ENCODE results near the gene MIB2.
A peak's percentile ranks its signal among the peaks of the same experiment; 100 is the strongest.
"Not testable (repeated sequence)": the region's sequence is repeated elsewhere in the genome, so short reads cannot be mapped to it uniquely, and the experiment has no call there.

Gene MIB2

GRCh38 chr1:1593834-1594601 is 21.3 kb upstream of the MIB2 start:
- H3K36me3 ChIP-seq (ENCODE audit: insufficient read depth, low read length), result no peaks in the 10 kb centered on the region
- H3K4me1 ChIP-seq (ENCODE audit: insufficient read depth, low read length), result peaks cover 12% of the 10 kb centered on the region
- H3K9me3 ChIP-seq (ENCODE audit: control insufficient read depth, insufficient read depth, low read length), result no peaks in the 10 kb centered on the region
- no peak overlapping the region for H3K9ac ChIP-seq (ENCODE audit: low read depth, low read length)

- Histone ChIP-seq H3K4me1 (ENCODE audit: insufficient read depth, low read length) (peaks cover 12% of the 10 kb centered on the region), H3K36me3 (ENCODE audit: insufficient read depth, low read length) (no peaks in the 10 kb centered on the region), H3K9ac (ENCODE audit: low read depth, low read length) (no peak overlapping the region), H3K9me3 (ENCODE audit: control insufficient read depth, insufficient read depth, low read length) (no peaks in the 10 kb centered on the region)
Observed at GRCh38 chr1:1594602-1595260, 20.6 kb upstream of the MIB2 start.

GRCh38 chr1:1595341-1595740 is 20.0 kb upstream of the MIB2 start:
- not testable (repeated sequence) for H3K36me3 ChIP-seq (ENCODE audit: insufficient read depth, low read length); H3K9ac ChIP-seq (ENCODE audit: low read depth, low read length); H3K9me3 ChIP-seq (ENCODE audit: control insufficient read depth, insufficient read depth, low read length)
- H3K4me1 ChIP-seq (ENCODE audit: insufficient read depth, low read length), result peaks cover 12% of the 10 kb centered on the region

- Histone ChIP-seq H3K36me3 (ENCODE audit: insufficient read depth, low read length) (no peaks in the 10 kb centered on the region), H3K9me3 (ENCODE audit: control insufficient read depth, insufficient read depth, low read length) (no peaks in the 10 kb centered on the region), H3K9ac (ENCODE audit: low read depth, low read length) (no peak overlapping the region; the same call in 1 of the 2 replicates), H3K4me1 (ENCODE audit: insufficient read depth, low read length) (peaks cover 12% of the 10 kb centered on the region)
Observed at GRCh38 chr1:1596493-1597274, 18.6 kb upstream of the MIB2 start.

- Histone ChIP-seq H3K4me1 (ENCODE audit: insufficient read depth, low read length) (peaks cover 12% of the 10 kb centered on the region), H3K9ac (ENCODE audit: low read depth, low read length) (no peak overlapping the region), H3K9me3 (ENCODE audit: control insufficient read depth, insufficient read depth, low read length) (no peaks in the 10 kb centered on the region)
Observed at GRCh38 chr1:1597275-1597930, 17.9 kb upstream of the MIB2 start.

GRCh38 chr1:1598051-1598719 is 17.1 kb upstream of the MIB2 start:
- Histone ChIP-seq H3K4me1 (ENCODE audit: insufficient read depth, low read length) (peaks cover 12% of the 10 kb centered on the region), H3K9ac (ENCODE audit: low read depth, low read length) (no peak overlapping the region), H3K36me3 (ENCODE audit: insufficient read depth, low read length) (no peaks in the 10 kb centered on the region), H3K9me3 (ENCODE audit: control insufficient read depth, insufficient read depth, low read length) (no peaks in the 10 kb centered on the region)

More at GRCh38 chr1:1597275-1597930, 17.9 kb upstream of the MIB2 start:
- no peaks in the 10 kb centered on the region for H3K36me3 ChIP-seq (ENCODE audit: insufficient read depth, low read length)

- Histone ChIP-seq H3K36me3 (ENCODE audit: insufficient read depth, low read length) (no peaks in the 10 kb centered on the region), H3K9me3 (ENCODE audit: control insufficient read depth, insufficient read depth, low read length) (no peaks in the 10 kb centered on the region), H3K9ac (ENCODE audit: low read depth, low read length) (no peak overlapping the region), H3K4me1 (ENCODE audit: insufficient read depth, low read length) (peaks cover 12% of the 10 kb centered on the region)
Observed at GRCh38 chr1:1598720-1599029, 16.6 kb upstream of the MIB2 start.

GRCh38 chr1:1599030-1599934 is 16.0 kb upstream of the MIB2 start:
- Histone ChIP-seq H3K9me3 (ENCODE audit: control insufficient read depth, insufficient read depth, low read length) (no peaks in the 10 kb centered on the region), H3K4me1 (ENCODE audit: insufficient read depth, low read length) (peaks cover 12% of the 10 kb centered on the region), H3K36me3 (ENCODE audit: insufficient read depth, low read length) (no peaks in the 10 kb centered on the region), H3K9ac (ENCODE audit: low read depth, low read length) (peak overlapping the region; percentile 53)

- Histone ChIP-seq H3K36me3 (ENCODE audit: insufficient read depth, low read length) (no peaks in the 10 kb centered on the region), H3K9ac (ENCODE audit: low read depth, low read length) (peak within 1 kb of the TSS; percentile 53), H3K9me3 (ENCODE audit: control insufficient read depth, insufficient read depth, low read length) (no peaks in the 10 kb centered on the region), H3K4me1 (ENCODE audit: insufficient read depth, low read length) (peaks cover 12% of the 10 kb centered on the region)
Observed at GRCh38 chr1:1599935-1600860, 15.1 kb upstream of the MIB2 start, which contains the start of gene FNDC10. Gene FNDC10, minus strand, starts transcription at chr1:1600135. Its CDS starts 120 bp downstream, at chr1:1600015.

GRCh38 chr1:1600861-1601563 is 14.3 kb upstream of the MIB2 start:
- peaks cover 12% of the 10 kb centered on the region for H3K4me1 ChIP-seq (ENCODE audit: insufficient read depth, low read length)

GRCh38 chr1:1601564-1602303 is 13.6 kb upstream of the MIB2 start:
- no peaks in the 10 kb centered on the region for H3K36me3 ChIP-seq (ENCODE audit: insufficient read depth, low read length)
- no peaks in the 10 kb centered on the region for H3K9me3 ChIP-seq (ENCODE audit: control insufficient read depth, insufficient read depth, low read length)
- no peak overlapping the region for H3K9ac ChIP-seq (ENCODE audit: low read depth, low read length)
- H3K4me1 ChIP-seq (ENCODE audit: insufficient read depth, low read length), result peaks cover 6% of the 10 kb centered on the region

More at GRCh38 chr1:1600861-1601563, 14.3 kb upstream of the MIB2 start:
- Histone ChIP-seq H3K9ac (ENCODE audit: low read depth, low read length) (peak overlapping the region; percentile 51; the same call in 1 of the 2 replicates), H3K36me3 (ENCODE audit: insufficient read depth, low read length) (no peaks in the 10 kb centered on the region), H3K9me3 (ENCODE audit: control insufficient read depth, insufficient read depth, low read length) (no peaks in the 10 kb centered on the region)
